Islet precursor cell (in vitro differentiated cells): ENCODE measurements around the gene NEU4.

Experiments used
- DNase-seq: peaks from one replicate; pipeline ENCODE4 v3.0.0-alpha.2; 2018

NEU4 gene

GRCh38 chr2:241836292-241836691 lies 27.3 kb downstream of the NEU4 start:
- peak; percentile 15 for DNase-seq

- peak; percentile 35 for DNase-seq
Measured at GRCh38 chr2:241837197-241837965, 28.4 kb downstream of the NEU4 start.

GRCh38 chr2:241841181-241842066 lies 32.4 kb downstream of the NEU4 start:
- peak; percentile 30 for DNase-seq

GRCh38 chr2:241842067-241842415 lies 33.0 kb downstream of the NEU4 start:
- DNase-seq = peak; percentile 61

GRCh38 chr2:241842620-241843211 lies 33.7 kb downstream of the NEU4 start:
- peak; percentile 51 for DNase-seq

- peak; percentile 29 for DNase-seq
Measured at GRCh38 chr2:241843321-241844065, 34.5 kb downstream of the NEU4 start.

GRCh38 chr2:241844066-241844728 lies 35.2 kb downstream of the NEU4 start:
- peak; percentile 77 for DNase-seq

GRCh38 chr2:241844831-241845578 lies 36.0 kb downstream of the NEU4 start:
- peak; percentile 41 for DNase-seq

GRCh38 chr2:241846406-241846805 lies 37.4 kb downstream of the NEU4 start:
- peak; percentile 29 for DNase-seq

- DNase-seq = peak; percentile 42
Measured at GRCh38 chr2:241848761-241849615, 40.0 kb downstream of the NEU4 start.

GRCh38 chr2:241849616-241850543 lies 40.9 kb downstream of the NEU4 start:
- peak; percentile 46 for DNase-seq

GRCh38 chr2:241850544-241851324 lies 41.7 kb downstream of the NEU4 start:
- peak; percentile 51 for DNase-seq

- DNase-seq = peak; percentile 43
Measured at GRCh38 chr2:241851325-241852115, 42.5 kb downstream of the NEU4 start.

GRCh38 chr2:241852116-241852980 lies 43.4 kb downstream of the NEU4 start:
- DNase-seq = peak; percentile 47

GRCh38 chr2:241852981-241853631 lies 44.1 kb downstream of the NEU4 start:
- no peak for DNase-seq
